NOMO-1 (cell line): ENCODE measurements around the gene INTS2.
"Not testable (repeated sequence)": the region's sequence is repeated elsewhere in the genome, so short reads cannot be mapped to it uniquely, and the experiment has no call there.

Experiments used
- DNase-seq, 2 experiments: peaks; one replicate each; lab custom pipeline; 2025; ENCODE audit not compliant: unreplicated experiment in 2 of 2; lab: John Stamatoyannopoulos, UW

The INTS2 gene, protein sequence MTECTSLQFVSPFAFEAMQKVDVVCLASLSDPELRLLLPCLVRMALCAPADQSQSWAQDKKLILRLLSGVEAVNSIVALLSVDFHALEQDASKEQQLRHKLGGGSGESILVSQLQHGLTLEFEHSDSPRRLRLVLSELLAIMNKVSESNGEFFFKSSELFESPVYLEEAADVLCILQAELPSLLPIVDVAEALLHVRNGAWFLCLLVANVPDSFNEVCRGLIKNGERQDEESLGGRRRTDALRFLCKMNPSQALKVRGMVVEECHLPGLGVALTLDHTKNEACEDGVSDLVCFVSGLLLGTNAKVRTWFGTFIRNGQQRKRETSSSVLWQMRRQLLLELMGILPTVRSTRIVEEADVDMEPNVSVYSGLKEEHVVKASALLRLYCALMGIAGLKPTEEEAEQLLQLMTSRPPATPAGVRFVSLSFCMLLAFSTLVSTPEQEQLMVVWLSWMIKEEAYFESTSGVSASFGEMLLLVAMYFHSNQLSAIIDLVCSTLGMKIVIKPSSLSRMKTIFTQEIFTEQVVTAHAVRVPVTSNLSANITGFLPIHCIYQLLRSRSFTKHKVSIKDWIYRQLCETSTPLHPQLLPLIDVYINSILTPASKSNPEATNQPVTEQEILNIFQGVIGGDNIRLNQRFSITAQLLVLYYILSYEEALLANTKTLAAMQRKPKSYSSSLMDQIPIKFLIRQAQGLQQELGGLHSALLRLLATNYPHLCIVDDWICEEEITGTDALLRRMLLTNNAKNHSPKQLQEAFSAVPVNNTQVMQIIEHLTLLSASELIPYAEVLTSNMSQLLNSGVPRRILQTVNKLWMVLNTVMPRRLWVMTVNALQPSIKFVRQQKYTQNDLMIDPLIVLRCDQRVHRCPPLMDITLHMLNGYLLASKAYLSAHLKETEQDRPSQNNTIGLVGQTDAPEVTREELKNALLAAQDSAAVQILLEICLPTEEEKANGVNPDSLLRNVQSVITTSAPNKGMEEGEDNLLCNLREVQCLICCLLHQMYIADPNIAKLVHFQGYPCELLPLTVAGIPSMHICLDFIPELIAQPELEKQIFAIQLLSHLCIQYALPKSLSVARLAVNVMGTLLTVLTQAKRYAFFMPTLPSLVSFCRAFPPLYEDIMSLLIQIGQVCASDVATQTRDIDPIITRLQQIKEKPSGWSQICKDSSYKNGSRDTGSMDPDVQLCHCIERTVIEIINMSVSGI

DNA sequence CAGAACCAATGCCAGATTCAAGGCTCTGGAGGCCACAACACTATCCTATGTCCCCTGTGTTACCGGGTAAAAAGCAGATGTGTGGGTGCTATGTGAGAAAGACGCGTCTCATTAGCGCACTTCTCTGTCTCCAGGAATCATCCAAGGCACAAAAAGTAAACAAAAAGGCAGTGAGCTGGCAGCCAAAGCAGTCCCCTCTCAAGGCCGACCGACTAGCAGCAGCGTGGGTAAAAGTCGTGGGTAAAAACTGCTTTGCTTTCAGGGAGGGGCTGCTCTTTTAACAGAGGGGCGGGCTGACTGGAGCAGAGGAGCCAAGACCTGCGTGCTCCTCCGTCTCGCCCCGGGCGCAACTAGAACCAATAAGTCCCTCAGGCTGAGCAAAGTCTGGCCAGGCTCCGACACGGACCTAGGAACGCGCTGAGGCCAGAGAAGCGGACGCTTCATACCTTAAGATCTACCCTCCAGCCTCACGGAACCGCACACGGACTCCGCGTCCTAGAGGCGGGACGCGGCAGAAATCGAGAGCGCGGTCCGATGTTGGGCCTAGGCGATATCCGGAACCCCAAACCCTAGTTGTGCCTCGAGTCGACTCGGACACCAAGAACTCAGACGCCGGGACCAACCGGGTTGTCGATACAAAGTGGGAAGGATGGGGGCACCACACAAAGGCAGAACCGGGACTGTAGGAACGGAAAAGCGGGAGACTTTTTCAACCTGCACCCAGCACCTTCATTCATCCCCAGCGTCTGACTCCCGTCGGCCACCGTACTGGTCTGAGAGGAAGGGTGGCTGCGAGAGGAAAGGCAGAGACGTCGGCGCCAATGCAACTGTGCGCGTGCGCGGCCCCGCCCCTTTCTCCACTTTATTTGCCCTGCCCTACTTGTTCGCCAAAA is at the start of gene INTS2:
Gene INTS2, minus strand, starts transcription at position 775 of the 893 bp plus-strand sequence. CDS start 1,338 bp downstream, outside the sequence.
- DNase-seq: peak; percentile 85 to 87

DNA sequence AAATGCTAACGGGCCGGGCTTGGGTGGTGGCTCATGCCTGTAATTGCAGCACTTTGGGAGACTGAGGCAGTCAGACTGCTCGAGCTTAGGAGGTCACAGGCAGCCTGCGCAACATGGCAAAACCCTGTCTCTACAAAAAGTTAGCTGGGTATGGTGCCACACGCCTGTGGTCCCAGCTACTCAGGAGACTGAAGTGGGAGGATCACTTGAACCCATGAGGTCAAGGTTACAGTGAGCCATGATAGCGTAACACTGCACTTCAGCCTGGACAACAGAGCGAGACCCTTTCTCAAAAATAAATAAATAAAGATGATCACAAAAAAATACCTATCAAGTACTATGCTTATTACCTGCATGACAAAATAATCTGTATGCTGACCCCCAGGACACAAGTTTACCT is 46.3 kb upstream of the INTS2 start:
- no peak for DNase-seq

DNA sequence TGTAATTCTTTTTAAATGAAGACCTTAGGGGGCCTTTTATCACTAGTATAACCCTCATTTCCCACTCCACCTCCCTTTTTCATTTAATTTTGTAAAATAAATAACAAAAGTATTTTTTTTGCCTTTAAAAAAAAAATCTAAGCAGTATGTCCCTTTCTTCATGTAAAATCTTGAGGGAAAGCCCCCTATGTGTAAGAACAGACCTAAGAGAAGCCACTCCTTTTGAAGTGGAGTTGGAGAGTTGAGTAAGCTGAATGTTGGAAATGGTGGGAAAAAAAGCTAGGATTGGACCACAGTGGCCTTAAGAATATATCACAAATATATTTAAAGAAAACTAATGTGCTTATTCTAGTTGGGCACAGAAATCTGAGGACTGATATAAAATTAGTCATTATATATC is 44.5 kb upstream of the INTS2 start:
- no peak for DNase-seq

DNA sequence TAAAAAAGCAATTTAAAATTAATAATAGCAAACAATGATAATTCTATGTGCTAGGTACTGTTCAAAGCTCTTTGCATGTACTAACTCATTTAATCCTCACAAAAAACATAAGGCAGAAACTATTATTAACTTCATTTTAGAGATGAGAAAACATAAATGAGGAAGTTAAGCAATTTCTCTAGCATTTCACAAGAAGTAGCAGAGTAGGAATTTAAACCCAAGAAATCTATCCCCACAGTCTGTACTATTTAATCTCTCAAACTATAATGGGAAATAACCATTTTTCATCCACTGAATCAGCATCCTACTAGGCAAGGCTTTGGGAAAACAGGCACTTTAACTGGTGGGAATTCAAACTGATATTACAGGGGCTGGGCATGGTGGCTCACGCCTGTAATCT is 42.2 kb upstream of the INTS2 start:
- DNase-seq: peak; percentile 36 to 91

DNA sequence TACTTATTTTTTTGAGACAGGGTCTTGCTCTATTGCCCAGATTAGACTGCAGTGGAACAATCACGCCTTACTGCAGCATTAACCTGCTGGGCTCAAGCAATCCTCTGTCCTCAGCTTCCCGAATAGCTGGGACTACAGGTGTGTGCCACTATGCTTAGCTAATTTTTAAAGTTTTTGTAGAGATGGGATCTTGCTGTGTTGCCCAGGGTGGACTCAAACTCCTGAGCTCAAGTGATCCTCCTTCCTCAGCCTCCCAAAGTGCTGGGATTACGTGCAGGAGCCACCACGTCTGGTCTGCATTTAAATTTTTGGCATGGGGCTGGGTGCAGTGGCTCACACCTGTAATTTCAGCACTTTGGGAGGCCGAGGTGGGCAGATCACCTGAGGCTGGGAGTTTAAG is 41.0 kb upstream of the INTS2 start:
- no peak for DNase-seq

DNA sequence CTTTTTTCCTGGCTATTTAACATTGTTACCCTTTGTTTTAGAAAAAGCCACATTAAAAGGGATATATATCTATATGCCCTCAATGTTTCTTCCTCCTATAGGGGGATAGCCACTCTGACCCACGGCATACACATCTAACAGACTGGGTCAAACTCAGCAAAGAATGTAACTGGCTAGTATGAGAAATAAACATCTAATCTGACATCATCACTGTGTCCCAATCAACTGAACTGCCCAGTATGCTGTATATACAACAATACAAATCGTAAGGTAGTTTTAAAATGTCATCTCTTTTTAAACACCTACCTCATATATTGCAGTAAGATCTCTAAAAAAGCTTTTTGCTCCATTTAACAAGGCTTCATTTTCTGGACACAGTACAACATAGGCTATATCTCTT is 39.9 kb upstream of the INTS2 start:
- no peak for DNase-seq

DNA sequence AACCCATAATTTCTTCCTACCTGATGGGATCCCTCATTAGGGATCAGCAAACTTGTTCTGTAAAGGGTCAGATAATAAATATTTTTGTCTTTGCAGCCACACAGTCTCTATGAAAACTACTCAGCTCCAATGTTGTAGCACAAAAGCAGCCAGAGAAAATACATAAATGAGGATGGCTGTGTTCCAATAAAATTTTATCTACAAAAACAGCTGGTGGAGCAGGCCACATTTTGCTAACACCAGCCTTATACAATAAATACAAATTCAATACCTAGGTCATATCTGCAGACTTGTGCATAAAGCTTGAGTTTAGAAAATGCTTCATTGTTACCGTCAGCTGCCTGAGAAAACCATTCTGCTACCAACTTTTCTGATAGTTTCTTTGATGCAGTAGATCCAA is 38.4 kb upstream of the INTS2 start:
- DNase-seq: no peak

DNA sequence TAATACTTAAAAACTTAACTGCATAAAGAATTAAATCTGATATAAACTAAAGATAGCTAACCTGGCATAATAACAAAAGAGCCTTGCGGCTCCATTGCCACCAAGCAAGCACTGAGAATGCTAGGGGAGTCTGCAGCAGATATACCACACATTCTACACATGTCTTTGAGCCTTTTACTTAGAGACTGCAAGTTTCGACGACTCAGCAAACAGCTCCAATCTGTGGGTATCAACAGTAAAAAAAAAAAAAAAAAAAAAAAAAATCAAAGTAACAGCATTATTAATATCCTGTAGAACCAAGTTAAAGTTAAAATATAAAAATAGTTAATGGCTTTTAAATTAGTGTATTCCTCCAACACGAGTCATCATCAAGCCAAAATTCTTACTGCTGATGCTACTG is 27.8 kb upstream of the INTS2 start:
- no peak for DNase-seq

DNA sequence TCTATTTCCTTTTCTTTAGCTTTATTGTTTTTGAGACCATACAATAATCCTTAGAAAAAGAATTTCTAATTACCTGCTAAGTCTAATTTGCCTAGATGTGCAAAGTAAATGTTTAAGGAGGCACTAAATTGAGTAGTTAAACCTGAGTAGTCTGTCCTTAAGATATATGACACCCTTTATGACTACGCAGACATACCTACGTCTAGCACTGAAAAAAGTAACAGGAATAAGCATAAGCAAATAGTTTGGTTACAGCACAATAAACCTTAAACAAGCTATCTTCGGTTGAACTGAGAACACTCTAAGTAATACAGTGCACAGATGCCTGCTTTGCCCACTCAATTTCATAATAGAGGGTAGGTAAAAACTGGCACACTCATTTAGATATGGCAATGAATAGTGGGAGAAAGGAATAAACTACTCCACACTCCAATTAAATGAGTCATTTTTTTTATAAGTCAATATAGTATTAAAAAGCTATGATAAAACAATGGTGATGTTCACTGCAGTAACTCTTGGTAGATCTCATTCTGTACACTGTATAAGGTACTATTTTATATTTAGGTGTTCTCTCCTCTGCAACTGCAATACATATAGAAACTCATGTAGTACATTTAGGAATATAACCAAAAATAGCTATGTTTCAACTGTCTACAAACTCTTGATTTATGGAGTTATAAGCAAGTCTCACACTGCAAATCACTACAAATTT is 19.7 kb upstream of the INTS2 start:
- DNase-seq: no peak

DNA sequence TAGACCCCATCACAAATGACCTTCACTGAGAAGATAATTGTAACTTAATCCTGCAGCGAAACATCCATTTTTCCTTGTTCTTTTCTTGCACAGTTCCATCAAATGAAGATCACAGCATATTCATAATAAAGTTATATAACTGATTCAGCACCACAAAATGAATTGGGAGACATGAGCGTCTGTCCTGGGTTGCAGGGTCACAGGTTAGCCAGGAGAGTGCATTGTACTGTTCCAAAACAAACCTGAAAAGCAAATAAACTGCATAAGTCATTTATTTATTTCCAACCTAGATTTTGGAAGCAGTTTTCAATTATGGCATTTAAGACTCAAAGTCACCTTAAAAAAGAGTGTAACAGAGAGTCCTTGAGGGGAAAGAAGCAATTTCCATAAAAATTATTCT is 18.6 kb upstream of the INTS2 start:
- no peak for DNase-seq

DNA sequence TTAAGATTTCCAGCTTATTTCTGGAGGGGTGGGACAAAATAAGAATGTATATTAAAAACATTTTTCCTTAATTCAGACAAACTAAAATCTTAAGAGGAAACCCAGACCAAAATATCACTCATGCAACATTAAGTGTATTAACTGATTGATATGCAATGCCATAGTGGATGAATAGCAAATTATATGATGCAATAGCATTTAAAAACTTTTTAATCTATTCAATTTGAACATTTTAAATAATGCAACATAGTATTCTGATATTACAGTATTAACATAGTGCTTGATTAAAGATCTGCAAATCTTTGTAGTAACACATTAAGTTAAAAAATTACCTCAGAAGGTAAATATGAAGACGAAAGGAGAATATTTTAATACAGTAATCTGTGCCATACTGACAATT is 15.3 kb upstream of the INTS2 start:
- DNase-seq: no peak

DNA sequence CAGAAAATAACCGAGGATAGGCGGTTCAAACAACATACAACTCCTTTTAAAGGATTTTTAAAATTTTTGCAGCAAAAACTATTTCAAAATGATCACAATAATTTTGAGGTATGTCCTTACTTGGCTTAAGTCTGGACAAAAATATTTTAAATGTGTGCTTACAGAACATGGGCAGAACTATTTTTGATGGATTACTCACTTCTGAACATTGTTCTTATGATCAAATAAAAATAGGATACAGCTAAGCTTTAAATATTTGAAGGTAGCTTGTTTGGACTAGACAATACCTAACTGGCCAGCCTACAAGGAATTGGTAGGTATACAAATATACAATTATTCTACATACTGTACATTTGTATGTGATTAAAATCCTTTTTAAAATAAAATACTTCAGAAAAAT is 14.3 kb upstream of the INTS2 start:
- DNase-seq: no peak

DNA sequence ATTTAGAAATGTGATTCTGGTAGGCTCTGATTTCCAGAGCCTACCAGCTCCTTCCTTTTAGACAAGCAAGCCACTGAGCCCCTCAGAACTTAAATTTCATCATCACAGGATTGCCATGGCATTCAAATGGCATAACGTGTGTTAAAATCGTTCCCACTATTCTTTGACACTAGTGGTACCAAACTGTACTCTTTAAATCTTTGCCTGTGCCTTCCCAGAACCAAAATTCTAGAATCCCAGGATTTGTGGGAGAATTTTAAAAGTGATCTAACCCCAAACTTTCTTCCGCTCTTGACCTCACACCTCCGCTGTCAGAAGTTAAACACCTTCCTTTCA is 287 bp upstream of the INTS2 start:
- no peak for DNase-seq

DNA sequence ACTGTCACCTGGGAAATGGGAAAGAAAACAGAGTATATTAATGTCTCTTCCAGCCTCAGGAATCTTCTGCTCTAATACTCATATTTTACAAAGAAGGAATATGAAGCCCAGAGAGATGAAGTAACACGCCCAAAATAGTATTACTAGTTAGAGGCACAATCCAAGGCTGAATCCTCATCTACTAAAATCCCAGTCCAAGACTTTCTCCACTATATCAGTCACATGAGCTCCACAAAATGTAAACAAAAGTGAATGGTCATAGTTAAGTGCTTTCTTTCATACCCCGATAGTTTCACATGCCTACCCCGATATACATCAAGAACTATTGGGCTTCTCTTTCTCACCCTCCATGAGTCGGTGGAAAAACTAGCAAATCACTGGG is 965 bp downstream of the INTS2 start:
- DNase-seq: no peak

DNA sequence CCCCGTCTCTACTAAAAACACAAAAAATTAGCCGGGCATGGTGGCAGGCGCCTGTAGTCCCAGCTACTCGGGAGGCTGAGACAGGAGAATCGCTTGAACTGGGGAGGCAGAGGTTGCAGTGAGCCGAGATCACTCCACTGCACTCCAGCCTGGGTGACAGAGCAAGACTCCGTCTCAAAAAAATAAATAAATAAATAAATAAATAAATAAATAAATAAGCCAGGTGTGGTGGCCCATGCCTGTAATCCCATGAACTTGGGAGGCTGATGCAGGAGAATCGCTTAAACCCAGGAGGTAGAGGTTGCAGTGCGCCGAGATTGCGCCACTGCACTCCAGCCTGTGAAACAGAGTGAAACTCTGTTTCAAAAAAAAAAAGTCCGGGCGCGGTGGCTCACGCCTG is 12.6 kb downstream of the INTS2 start:
- DNase-seq: not testable (repeated sequence)

DNA sequence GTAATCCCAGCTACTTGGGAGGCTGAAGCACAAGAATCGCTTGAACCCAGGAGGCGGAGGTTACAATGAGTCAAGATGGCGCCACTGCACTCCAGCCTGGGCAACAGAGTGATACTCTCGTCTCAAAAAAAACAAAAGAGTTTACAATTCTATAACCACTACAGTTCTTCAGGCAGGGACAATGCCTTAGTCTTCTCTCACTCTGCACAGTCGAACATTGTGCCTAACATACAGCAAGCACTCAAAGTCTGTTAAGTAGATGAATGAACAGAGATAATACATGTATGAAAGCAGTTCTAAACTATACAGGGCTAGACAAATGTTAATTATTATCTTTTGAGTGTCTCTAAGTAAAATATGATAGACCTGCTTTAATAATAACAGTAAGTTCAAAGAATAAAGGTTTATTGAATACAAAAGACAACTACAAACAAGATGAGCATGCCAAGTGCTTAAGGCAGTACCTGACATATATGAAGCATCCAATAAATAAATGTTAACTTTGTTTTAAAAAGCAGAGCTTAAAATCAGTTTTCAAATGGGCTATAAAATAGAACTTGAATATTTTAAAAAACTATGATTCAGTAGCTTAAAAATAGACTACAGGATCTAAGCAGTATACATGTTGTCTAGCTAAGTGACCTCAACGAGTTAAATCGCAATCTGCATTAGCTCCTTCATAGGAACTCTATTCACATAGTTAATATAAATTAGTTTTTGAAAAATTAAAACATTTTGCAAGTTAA is 19.3 kb downstream of the INTS2 start:
- DNase-seq: no peak

DNA sequence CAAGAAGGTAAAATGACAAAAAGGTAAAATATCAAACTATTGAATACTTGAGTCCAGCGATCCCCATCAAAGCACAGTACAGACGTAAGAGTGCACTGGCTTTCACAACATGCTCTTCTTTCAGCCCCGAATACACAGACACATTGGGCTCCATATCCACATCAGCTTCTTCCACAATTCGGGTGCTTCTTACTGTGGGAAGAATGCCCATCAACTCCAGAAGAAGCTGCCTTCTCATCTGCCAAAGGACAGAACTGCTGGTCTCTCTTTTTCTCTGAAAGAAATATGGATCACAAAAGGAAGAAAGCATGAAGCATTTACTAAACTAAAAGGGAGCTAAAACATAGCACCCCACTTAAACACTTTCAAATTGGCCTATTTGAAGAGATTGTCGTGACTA is 20.4 kb downstream of the INTS2 start:
- DNase-seq: no peak

DNA sequence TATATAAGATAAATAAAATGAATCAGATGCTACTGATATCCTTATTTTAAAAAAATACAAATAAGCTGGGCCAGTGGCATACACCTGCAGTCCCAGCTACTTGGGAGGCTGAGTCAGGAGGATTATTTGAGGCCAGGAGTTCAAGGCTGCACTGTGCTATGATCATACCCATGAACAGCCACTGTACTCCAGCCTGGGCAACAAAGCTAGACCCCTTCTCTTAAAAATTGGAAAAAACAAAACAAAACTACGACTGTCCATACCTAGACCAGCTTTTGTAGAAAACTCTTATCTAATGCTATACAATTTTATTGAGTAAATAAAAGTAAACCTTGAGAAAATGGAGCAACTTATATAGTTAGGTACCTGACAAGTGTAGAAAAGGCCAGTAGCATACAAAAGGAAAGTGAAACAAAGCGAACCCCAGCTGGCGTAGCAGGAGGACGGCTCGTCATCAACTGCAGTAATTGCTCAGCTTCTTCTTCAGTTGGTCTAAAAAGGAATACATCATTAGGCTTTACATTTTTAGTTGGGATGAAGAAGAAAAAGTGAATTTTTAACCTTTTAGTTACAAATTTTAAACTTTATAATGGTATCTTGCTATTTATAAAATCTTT is 23.6 kb downstream of the INTS2 start:
- DNase-seq: no peak

DNA sequence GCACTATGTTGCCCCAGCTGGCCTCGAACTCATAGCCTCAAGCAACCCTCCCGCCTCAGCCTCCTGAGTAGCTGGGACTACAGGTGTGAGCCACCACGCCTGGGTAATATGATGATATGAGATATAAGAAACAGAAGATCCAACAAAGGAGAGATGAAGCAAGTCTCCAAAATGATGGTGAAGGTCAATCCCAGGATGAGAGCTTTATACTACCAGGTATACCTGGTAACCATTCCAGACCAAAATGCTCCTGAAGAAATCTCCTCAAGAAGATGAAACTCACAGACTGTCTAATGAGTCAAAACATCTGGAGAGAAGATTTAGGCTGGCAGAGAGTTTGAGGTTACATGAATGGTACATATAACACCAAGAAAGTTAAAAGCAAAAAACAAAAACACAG is 24.5 kb downstream of the INTS2 start:
- no peak for DNase-seq
